CD4-positive, alpha-beta T cell treated with Interleukin-4 for 1 hour (primary cell): ENCODE data around the gene MED16.

ENCODE experiments used
- DNase-seq, 2 donors: peaks; one replicate each; pipeline ENCODE4 v3.0.0-alpha.2; 2020 to 2022

Gene MED16

DNA sequence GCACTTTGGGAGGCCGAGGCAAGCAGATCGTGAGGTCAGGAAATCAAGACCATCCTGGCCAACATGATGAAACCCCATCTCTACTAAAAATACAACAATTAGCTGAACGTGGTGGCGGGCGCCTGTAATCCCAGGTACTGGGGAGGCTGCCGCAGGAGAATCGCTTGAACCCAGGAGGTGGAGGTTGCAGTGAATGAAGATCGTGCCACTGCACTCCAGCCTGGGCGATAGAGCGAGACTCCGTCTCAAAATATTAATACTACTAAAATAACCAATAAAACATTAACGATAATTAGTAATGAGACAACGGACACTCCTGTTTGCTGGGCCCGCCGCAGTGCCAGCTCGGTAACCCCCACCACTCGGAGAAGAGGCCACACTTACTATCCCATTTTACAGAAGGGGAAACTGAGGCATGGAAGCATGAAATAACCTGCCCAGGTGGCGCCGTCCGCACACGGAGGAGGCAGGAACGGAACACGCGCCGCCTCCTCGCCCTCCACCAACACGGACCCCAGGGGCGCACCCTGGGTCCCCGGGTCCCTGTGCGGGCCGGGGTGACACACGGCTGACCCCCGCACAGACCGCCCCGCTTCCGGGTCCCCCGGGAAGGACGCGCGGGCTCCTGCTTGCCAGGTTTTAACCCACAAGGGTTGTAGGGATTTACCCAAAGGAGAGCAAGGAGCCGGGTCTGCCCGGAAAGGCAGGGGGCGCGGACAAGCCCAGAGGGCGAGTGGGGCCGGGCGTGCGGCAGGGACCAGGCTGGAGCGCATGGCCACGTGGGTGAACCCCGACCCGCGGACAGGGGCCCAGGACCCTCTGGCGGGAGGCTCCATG lies 18.4 kb upstream of the MED16 start:
- DNase-seq = no peak

DNA sequence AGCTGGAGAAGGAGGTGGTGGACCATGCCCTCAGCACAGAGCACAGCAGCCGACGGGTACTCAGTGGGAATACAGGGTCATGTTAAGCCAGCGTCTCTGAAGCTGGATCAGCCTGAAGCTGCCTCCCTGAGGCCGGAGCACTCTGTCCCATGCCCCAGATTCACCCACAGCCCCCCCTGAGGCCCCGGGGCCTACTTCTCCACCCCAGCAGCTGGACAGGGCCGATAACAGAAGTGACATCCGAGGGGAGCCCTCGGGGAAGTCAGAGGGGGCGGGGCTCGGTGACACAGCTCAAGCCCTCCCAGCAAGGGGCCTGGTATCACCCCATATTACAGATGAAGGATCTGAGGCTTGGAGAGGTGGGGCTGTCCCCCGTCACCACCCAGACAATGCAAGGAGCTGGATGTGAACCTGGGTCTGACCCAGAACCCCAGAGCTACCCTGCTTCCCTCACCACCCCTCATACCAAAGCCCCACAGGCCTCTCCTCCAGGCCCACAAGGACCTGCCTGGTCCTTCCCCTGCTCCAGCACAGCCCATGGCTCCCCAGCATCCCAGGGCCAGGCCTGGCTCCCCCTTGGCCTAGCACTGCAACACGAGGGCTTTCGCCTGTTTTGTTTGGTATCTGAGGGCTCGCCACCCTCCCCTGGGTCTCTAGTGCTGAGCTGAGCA lies 14.3 kb upstream of the MED16 start:
- DNase-seq = peak in 1 of 2 donors; percentile 73

DNA sequence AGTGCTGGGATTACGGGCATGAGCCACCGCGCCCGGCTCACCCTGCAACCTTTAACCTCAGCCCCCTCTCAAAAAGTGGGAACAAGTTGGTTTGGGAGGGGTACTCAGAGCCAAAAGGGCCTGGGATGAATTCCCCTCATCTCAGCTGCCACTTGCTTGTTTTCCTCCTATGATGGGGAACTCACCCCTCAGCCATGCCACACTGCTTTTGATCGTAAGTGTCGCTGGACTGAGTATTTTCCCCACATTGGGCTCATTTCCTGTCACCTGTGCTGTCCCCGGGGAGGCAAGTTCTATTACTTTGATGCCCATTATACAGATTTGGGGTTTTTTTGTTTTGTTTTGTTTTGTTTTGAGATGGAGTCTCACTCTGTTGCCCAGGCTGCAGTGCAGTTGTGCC lies 13.5 kb upstream of the MED16 start:
- peak in 1 of 2 donors; percentile 54 for DNase-seq

DNA sequence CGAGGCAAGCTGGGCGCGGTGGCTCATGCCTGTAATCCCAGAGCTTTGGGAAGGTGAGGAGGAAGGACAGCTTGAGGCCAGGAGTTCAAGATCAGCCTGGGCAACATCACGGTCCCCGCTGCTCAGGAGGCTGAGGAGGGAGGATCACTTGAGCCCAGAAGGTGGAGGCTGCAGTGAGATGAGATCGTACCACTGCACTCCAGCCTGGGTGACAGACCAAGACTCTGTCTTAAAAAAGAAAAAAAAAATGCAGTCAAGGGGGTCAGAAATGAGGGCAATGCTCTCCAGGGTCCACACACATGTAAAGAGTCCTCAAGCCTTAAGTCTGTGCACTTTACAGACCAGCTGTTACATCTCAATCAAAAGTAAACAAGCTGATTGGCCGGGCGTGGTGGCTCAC lies 11.6 kb upstream of the MED16 start:
- DNase-seq = no peak

DNA sequence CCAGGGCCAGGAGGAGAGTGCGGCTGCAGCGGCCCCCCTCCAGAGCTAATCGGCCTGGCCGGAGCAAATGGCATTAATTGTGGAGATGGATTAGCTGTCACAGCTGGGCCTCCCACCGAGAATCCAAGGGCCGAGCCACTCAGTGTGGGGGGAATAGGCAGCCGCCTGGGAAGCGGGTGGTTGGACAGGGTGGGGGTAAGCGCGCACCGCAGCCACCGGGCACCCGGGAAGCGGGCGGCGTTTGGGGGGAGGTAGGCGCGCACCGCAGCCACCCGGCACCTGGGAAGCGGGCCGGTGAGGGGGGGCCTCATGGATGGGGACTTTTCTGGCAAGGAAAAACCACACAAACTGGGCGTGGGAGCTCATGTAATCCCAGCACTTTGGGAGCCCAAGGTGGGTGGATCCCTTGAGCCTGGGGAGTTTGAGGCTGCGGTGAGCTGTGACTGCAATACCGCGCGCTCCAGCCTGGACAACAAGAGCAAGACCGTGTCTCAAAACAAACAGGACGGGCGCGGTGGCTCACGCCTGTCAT lies 10.3 kb upstream of the MED16 start:
- no peak for DNase-seq

- DNase-seq = no peak
Observed at GRCh38 chr19:902446-903226, 9.6 kb upstream of the MED16 start.

DNA sequence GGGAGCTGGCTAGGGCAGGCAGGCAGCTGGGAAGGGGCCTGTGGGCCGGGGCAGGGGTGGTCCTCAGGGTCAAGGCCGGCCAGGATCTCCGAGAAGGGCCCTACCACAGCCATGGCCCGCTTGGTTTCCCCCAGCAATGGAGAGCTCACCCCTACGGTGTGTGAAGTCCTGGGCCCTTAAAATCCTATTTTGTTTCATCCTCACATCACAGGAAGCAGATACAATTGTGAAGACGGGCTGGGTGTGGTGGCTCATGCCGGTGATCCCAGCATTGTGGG lies 9.0 kb upstream of the MED16 start:
- no peak for DNase-seq

GRCh38 chr19:901216-902092 lies 8.5 kb upstream of the MED16 start:
- no peak for DNase-seq

DNA sequence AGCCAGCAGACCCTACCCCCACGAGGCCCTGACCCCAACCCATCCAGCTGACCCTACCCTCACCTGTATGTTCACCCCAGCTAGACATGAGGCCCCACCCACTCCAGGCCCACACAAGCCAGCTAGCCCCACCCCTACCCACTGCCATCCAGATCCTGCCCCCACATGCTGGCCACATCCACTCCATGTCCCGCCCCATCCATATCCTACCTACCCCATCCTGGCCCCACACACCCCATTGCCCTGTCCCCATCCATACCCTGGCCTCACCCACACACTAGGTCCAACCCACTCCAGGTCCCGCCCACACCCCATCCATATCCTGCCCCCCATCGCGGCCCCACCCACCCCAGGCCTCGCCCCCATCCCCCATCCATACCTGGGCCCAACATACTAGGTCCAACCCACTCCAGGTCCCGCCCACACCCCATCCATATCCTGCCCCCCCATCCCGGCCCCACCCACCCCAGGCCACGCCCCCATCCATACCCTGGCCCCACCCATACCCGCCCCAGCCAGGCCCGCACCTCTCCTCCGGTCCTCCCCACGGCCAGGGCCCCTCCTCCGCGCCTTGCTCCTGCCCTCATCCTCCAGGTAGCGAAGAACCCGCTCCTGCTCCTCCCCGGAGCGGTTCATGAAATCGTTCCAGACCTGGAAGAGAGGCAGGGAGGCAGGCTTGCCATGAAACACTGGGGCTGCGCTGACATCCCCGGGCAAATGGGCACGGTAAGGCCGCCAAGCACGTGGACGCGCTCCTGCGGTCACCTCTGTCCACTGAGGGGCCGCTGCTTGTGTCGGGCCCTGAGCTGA lies 7.5 kb upstream of the MED16 start:
- peak; percentile 53 to 63 for DNase-seq

DNA sequence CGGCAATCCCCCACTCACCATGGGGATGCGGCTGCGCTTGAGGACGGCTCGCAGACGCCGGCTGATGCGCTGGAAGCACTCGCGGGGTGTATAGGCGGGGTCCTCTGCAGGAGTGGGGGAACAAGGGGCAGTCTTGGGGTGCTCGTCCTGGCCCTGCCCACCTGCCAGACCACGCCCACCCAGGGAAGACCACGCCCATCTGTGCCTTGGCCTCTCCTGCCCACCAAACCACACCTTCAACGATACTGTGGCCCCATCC lies 7.0 kb upstream of the MED16 start:
- no peak for DNase-seq

DNA sequence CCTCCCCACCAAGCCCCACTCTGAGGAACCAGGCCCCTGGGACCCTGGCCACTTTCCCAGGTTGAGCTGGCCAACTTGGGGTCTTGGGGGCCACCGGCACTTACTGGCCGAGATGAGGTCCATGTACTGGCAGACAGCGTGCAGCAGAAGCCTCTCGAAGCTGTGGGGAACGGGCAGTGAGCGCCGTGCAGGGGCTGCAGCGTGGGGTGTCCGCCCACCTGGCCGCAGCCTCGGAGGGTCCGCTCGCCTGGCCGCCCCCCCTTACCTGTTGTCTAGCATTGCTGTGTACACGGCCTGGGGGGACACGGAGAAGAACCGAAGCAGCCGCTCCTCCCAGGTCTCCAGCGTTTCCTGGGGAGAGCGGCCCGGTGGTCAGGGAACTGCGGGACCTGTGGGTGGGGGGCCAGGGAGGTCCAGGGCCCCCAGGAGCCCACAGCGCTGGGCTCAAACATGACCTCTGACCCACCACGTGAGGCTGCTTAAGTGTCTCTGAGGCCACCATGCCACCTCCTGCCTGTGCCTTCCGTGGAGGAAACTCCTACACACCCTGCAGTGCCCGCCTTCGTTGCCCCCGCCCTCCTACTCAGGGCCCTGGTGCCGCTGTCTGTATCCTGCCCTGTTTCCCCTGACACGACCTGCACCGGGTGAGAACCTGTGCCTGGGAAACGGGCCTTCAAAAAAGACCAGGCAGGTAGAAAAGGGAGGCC lies 6.5 kb upstream of the MED16 start:
- no peak for DNase-seq

DNA sequence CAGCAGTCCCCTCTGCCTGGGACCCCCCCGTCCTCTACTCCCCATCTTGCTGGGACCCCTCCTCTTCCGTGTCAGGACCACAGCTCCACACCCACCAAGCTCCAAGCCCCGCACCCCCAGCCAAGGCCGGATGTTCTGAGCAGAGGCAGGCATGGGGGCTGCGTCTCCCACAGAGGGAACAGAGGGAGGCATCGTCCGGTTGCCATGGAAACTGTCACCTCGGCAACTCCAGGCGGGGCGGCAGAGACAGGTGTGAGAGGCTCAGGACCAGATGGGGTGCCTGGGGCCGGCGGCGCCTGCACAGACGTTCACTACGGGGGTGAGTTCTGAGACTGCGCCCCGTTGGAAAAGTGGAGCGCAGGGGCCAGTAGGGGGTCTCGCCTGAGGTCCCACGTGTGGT lies 5.7 kb upstream of the MED16 start:
- DNase-seq = peak; percentile 47 to 62

- no peak for DNase-seq
Observed at GRCh38 chr19:897442-898039, 4.6 kb upstream of the MED16 start.

DNA sequence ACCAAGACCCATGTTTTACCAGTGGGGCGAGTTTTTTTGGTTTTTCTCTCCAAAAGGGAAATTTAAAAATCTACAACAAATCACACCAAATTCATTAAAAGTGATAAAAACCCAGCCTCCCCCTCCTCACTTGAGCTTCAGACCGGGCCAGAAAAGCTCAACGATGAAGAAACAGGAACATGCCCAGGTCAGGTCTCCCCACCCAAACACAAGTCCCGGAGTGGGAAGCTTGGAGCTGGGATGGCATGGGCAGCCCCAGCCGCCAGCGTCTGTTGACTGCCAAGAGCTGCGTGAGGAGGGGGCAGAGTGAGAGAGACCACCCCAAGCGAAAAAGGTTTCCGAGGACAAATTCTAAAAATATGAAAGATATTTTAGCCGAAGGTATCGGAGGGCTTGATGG lies 4.0 kb upstream of the MED16 start:
- no peak for DNase-seq

DNA sequence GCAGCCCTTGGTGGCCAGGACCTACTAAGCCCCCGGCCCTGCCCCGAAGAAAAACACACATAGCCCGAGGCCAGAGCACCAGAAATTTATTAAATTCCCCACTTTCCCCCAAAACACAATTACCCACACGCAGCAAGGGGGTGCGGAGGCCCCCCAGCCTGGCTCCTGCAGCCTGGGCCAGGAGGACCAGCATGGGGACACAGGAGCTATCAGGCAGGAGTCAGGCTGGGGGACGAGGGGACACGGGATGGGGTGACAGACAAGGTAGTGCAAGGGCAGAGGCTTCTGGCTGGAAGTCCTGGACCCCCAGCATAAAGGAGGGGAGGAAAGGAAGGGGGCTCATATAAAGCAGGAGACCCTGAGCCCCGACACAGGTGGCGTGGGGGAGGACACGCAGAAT lies 3.4 kb upstream of the MED16 start:
- no peak for DNase-seq

GRCh38 chr19:892243-892893 lies 619 bp downstream of the MED16 start:
- DNase-seq = no peak

GRCh38 chr19:891421-892200 lies 1.4 kb downstream of the MED16 start:
- peak in 1 of 2 donors; percentile 28 for DNase-seq

DNA sequence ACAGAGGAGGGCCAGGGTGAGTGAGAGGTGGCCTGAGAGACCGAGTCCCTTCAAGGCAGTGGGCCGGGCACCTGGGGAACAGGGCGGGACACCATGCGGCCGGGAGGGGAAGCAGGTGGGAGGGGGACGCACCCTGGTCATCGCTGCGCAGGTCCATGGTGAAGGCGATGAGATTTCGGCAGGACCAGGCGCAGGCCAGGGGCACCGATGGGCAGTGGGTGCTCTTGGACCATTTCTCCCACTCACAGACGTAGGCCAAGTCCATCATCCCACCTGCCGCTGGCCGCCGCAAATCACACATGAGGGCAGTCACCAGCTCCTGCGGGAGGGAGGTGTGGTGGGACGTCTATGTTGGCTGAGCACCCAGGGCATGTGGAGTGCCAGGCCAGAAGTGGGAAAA lies 2.2 kb downstream of the MED16 start:
- no peak for DNase-seq

- no peak for DNase-seq
Observed at GRCh38 chr19:889662-890295, 3.2 kb downstream of the MED16 start.
